ENCODE measurements around the gene DEXI. TPM values are rescaled to one million over a fixed set of nuclear protein-coding genes. Genes with fewer than 3 reads are reported as not detected.
"Not testable (repeated sequence)": the region's sequence is repeated elsewhere in the genome, so short reads cannot be mapped to it uniquely, and the experiment has no call there.

Gene DEXI
- total RNA-seq, 1 donor from 2014 or later = 40.8 TPM

- DNase-seq (ENCODE audit: low spot score) = no peak
- peaks cover 31% of the 10 kb centered on the region for H3K36me3 Mint-ChIP-seq (ENCODE audit: low read depth)
- peak overlapping the region; percentile 40 for H3K4me3 Mint-ChIP-seq
- H3K9me3 Mint-ChIP-seq = no peaks in the 10 kb centered on the region
- intact Hi-C loops (cut with micrococcal nuclease) = no loop called here
- peaks cover 58% of the 10 kb centered on the region for H3K4me1 Mint-ChIP-seq (ENCODE audit: low read depth)
- H3K27me3 Mint-ChIP-seq (ENCODE audit: insufficient read depth) = no peaks in the 10 kb centered on the region
- H3K27ac Mint-ChIP-seq = no peak overlapping the region
Measured at GRCh38 chr16:10937068-10937859, 5.0 kb downstream of the DEXI start.

GRCh38 chr16:10936272-10936984 is 5.8 kb downstream of the DEXI start:
- no peak overlapping the region for H3K4me3 Mint-ChIP-seq
- H3K4me1 Mint-ChIP-seq (ENCODE audit: low read depth) = peaks cover 58% of the 10 kb centered on the region
- intact Hi-C loops (cut with micrococcal nuclease) = no loop called here
- no peaks in the 10 kb centered on the region for H3K27me3 Mint-ChIP-seq (ENCODE audit: insufficient read depth)
- no peak for DNase-seq (ENCODE audit: low spot score)
- peaks cover 32% of the 10 kb centered on the region for H3K36me3 Mint-ChIP-seq (ENCODE audit: low read depth)
- H3K9me3 Mint-ChIP-seq = no peaks in the 10 kb centered on the region
- H3K27ac Mint-ChIP-seq = no peak overlapping the region

DNA sequence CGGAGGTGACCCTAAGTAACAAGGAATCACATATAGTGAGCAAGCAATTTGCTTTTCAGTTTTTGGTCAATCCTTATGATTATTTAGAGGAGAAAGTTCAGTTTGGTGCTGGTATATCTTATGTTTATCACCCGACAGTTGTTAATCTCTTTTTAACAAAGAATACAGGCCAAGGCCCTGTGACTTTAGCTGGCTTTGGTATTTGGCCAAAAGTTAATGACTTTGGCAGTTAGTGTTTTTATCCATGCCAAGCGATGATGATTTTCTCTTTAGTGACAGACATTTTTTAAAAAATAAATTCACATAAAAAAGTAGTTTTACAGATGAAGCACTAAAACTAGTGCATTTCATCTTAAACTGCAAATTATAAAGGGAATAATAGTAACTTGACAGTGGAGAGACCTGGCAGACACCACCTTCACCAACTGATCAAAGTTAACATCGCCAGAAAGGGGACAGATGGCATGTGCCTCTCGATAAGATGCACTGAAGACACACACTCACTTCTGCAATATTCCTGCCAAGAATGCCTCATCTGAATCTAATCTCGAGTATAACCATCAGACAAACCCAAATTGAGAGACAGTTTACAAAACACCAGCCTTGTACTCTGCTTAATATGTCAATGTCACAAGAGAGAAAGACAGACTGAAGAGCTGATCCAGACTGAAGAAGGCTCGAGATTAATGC is 6.9 kb downstream of the DEXI start:
- Mint-ChIP-seq H3K9me3 (no peaks in the 10 kb centered on the region), H3K27me3 (ENCODE audit: insufficient read depth) (no peaks in the 10 kb centered on the region), H3K4me1 (ENCODE audit: low read depth) (peaks cover 50% of the 10 kb centered on the region), H3K36me3 (ENCODE audit: low read depth) (peaks cover 29% of the 10 kb centered on the region), H3K27ac (no peak overlapping the region), H3K4me3 (no peak overlapping the region)
- intact Hi-C loops (cut with micrococcal nuclease) = no loop called here
- DNase-seq (ENCODE audit: low spot score) = no peak

- H3K27me3 Mint-ChIP-seq (ENCODE audit: insufficient read depth) = no peaks in the 10 kb centered on the region
- no peaks in the 10 kb centered on the region for H3K9me3 Mint-ChIP-seq
- intact Hi-C loops (cut with micrococcal nuclease) = no loop called here
- peaks cover 48% of the 10 kb centered on the region for H3K4me1 Mint-ChIP-seq (ENCODE audit: low read depth)
- H3K36me3 Mint-ChIP-seq (ENCODE audit: low read depth) = peaks cover 24% of the 10 kb centered on the region
- DNase-seq (ENCODE audit: low spot score) = no peak
- no peak overlapping the region for H3K27ac Mint-ChIP-seq
- no peak overlapping the region for H3K4me3 Mint-ChIP-seq
Measured at GRCh38 chr16:10934325-10935107, 7.8 kb downstream of the DEXI start.

DNA sequence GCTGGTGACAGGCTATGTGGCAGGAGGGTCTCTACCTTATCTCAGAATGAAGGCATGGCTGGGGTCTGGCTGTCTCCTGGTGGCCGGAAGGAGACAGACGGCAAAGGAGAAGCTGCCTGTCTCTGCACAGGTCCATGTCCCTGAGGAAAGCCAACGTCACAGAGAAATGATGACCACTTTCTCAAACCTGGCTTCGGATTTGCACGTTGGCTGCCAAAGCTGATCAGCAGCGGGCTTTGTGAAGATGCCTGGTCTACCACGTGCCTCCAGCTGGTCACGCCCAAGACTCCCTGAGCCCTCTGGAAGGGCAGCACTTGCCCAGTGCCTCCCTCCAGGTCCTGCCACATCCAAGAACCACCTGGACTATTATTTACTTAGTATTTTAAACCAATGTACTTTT is 8.4 kb downstream of the DEXI start:
- H3K4me3 Mint-ChIP-seq = no peak overlapping the region
- no peak for DNase-seq (ENCODE audit: low spot score)
- no peaks in the 10 kb centered on the region for H3K27me3 Mint-ChIP-seq (ENCODE audit: insufficient read depth)
- intact Hi-C loops (cut with micrococcal nuclease) = no loop called here
- H3K4me1 Mint-ChIP-seq (ENCODE audit: low read depth) = peaks cover 42% of the 10 kb centered on the region
- H3K27ac Mint-ChIP-seq = no peak overlapping the region
- peaks cover 19% of the 10 kb centered on the region for H3K36me3 Mint-ChIP-seq (ENCODE audit: low read depth)
- H3K9me3 Mint-ChIP-seq = no peaks in the 10 kb centered on the region

DNA sequence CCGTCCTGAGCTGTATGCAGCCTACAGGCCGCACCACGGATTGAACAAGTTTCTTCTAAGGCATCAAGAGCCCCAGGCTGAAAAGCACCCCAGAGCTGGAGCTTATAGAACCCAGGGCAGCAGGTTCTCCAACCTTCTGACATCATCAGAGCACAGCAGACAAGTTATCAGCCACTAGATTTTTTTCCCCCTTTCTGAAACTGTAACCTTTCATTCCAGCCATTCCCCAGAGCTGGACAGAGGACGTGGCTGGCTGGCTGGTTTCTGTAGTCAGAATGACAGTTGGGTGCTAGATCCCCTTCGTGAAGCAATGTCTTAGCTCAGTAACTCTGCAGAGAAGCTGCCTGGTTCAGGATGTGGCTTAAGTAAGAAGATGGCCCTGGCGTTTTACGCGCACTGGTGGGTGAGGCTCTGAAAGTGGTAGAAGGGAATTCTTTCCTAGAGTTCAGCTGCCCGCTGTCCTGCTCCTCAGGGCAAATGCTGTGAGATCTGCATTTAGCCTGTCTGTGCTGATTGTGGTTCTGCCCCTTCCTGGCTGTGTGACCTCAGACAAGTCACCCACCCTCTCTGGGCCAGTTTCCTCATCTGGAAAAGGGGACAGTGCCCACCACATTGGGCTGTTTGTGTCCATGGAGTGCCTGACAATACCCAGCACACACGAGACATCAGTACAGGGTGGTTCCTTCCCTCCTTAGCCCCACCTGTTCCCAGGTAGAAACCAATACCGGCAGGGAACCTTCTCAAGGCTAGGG is 9.1 kb downstream of the DEXI start:
- no peaks in the 10 kb centered on the region for H3K27me3 Mint-ChIP-seq (ENCODE audit: insufficient read depth)
- H3K4me3 Mint-ChIP-seq = no peak overlapping the region
- peaks cover 35% of the 10 kb centered on the region for H3K4me1 Mint-ChIP-seq (ENCODE audit: low read depth)
- H3K27ac Mint-ChIP-seq = peak overlapping the region; percentile 34
- H3K36me3 Mint-ChIP-seq (ENCODE audit: low read depth) = peaks cover 16% of the 10 kb centered on the region
- intact Hi-C loops (cut with micrococcal nuclease) = no loop called here
- DNase-seq (ENCODE audit: low spot score) = no peak
- H3K9me3 Mint-ChIP-seq = no peaks in the 10 kb centered on the region

- Mint-ChIP-seq H3K27ac (no peak overlapping the region), H3K9me3 (no peaks in the 10 kb centered on the region), H3K4me3 (no peak overlapping the region), H3K36me3 (ENCODE audit: low read depth) (peaks cover 20% of the 10 kb centered on the region), H3K27me3 (ENCODE audit: insufficient read depth) (no peaks in the 10 kb centered on the region), H3K4me1 (ENCODE audit: low read depth) (peaks cover 24% of the 10 kb centered on the region)
- no peak for DNase-seq (ENCODE audit: low spot score)
- intact Hi-C loops (cut with micrococcal nuclease) = no loop called here
Measured at GRCh38 chr16:10931977-10932632, 10.2 kb downstream of the DEXI start.

GRCh38 chr16:10931134-10931533 is 11.1 kb downstream of the DEXI start:
- no peak overlapping the region for H3K4me3 Mint-ChIP-seq
- H3K9me3 Mint-ChIP-seq = no peaks in the 10 kb centered on the region
- H3K4me1 Mint-ChIP-seq (ENCODE audit: low read depth) = peaks cover 15% of the 10 kb centered on the region
- peaks cover 22% of the 10 kb centered on the region for H3K36me3 Mint-ChIP-seq (ENCODE audit: low read depth)
- H3K27me3 Mint-ChIP-seq (ENCODE audit: insufficient read depth) = no peaks in the 10 kb centered on the region
- DNase-seq (ENCODE audit: low spot score) = no peak
- H3K27ac Mint-ChIP-seq = peak overlapping the region; percentile 29
- intact Hi-C loops (cut with micrococcal nuclease) = no loop called here

GRCh38 chr16:10930755-10931093 is 11.5 kb downstream of the DEXI start:
- no peak for DNase-seq (ENCODE audit: low spot score)
- H3K4me3 Mint-ChIP-seq = no peak overlapping the region
- peaks cover 10% of the 10 kb centered on the region for H3K4me1 Mint-ChIP-seq (ENCODE audit: low read depth)
- intact Hi-C loops (cut with micrococcal nuclease) = no loop called here
- no peaks in the 10 kb centered on the region for H3K9me3 Mint-ChIP-seq
- peaks cover 22% of the 10 kb centered on the region for H3K36me3 Mint-ChIP-seq (ENCODE audit: low read depth)
- H3K27ac Mint-ChIP-seq = peak overlapping the region; percentile 29
- no peaks in the 10 kb centered on the region for H3K27me3 Mint-ChIP-seq (ENCODE audit: insufficient read depth)

GRCh38 chr16:10929853-10930754 is 12.2 kb downstream of the DEXI start:
- intact Hi-C loops (cut with micrococcal nuclease) = no loop called here
- H3K27me3 Mint-ChIP-seq (ENCODE audit: insufficient read depth) = no peaks in the 10 kb centered on the region

DNA sequence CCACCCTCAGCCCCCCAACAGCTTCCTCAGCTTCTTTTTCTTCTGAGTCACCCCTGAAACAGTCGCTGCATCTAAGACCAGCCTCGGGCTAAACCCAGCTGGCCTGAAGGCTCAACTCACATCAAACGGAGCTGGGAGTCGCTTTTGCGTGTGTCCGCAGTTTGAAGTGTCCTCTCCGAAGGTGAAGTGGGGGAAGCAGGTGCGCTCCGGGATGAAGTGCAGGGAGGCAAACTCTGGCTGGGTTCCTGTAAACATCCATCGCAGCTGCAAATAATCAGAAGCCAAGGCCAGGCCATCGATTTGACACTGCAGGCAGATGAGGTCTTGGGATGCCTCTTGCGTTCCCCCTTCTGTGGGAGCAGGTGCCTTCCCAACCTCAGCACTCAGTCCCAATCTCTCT is 13.2 kb downstream of the DEXI start:
- intact Hi-C loops (cut with micrococcal nuclease); H3K4me1 Mint-ChIP-seq (ENCODE audit: low read depth); DNase-seq (ENCODE audit: low spot score); H3K27me3 Mint-ChIP-seq (ENCODE audit: insufficient read depth); H3K9me3 Mint-ChIP-seq; H3K4me3 Mint-ChIP-seq; H3K27ac Mint-ChIP-seq: not testable (repeated sequence)
- peaks cover 33% of the 10 kb centered on the region for H3K36me3 Mint-ChIP-seq (ENCODE audit: low read depth)

More at GRCh38 chr16:10929853-10930754, 12.2 kb downstream of the DEXI start:
- Mint-ChIP-seq H3K27ac (no peak overlapping the region), H3K4me1 (ENCODE audit: low read depth) (peaks cover 7% of the 10 kb centered on the region), H3K36me3 (ENCODE audit: low read depth) (peaks cover 25% of the 10 kb centered on the region), H3K9me3 (no peaks in the 10 kb centered on the region), H3K4me3 (no peak overlapping the region)
- no peak for DNase-seq (ENCODE audit: low spot score)
